GM23248 (cell line): ENCODE measurements around the gene RBFOX2.

ENCODE experiments used
- EZH2 ChIP-seq: fragments of 200-600 bp; sonication (generic); IDR thresholded peaks from 2 replicates; pipeline ENCODE4 v1.6.1; 2018; ENCODE audit warnings: antibody characterized with exemption, mild to moderate bottlenecking; ENCODE audit not compliant: insufficient read depth, poor library complexity, severe bottlenecking
- EZH2phosphoT487 ChIP-seq: fragments of 200-600 bp; sonication (generic); IDR thresholded peaks from 2 replicates; pipeline ENCODE4 v1.6.1; 2018; ENCODE audit warnings: antibody characterized with exemption, moderate library complexity, mild to moderate bottlenecking, low read depth; ENCODE audit not compliant: insufficient read depth

GRCh38 chr22:36012332-36012731 lies 16.3 kb downstream of the RBFOX2 start:
- TF ChIP-seq EZH2 (no peak), EZH2phosphoT487 (no peak)
